GM19240 (cell line): ENCODE results near the gene PRPSAP2.

Experiments used
- DNase-seq: peaks from one replicate; pipeline ENCODE4 v3.0.0; 2011; ENCODE audit warnings: low spot score; ENCODE audit not compliant: insufficient read length

Gene PRPSAP2

DNA sequence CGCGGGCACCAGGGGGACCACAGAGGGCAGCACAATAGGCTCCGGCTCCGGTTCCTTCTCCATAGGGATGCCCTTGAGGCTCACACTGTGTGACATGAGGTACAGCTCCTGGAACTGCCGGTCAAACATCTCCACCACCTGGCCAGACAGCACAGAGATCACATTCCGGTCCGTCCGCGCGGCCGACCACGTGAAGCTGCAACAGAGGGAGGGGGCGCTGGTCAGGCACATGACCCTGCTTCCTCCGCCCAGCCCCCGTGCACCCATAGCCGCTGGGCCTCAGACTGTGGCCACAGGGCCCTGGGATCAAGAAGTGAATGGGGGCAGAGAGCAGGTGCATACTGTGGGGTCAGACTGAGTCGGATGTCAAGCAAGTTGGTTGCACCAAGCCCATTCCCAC lies 120.7 kb downstream of the PRPSAP2 start:
- no peak for DNase-seq
